GM23338 (cell line): ENCODE measurements around the gene SRGAP1.
"Not testable (repeated sequence)": the region's sequence is repeated elsewhere in the genome, so short reads cannot be mapped to it uniquely, and the experiment has no call there.

Experiments
- CREB1 ChIP-seq: fragments of 250-450 bp; sonication (Bioruptor Pico); IDR thresholded peaks from 2 replicates; pipeline ENCODE4 v1.5.0; 2020; ENCODE audit warnings: low read depth, mild to moderate bottlenecking, moderate library complexity
- EZH2 ChIP-seq: fragments of 200-600 bp; sonication (generic); IDR thresholded peaks from one replicate; pipeline ENCODE4 v1.8.0; 2017; ENCODE audit warnings: antibody characterized with exemption, mild to moderate bottlenecking, low read depth; ENCODE audit not compliant: unreplicated experiment
- EZH2phosphoT487 ChIP-seq: fragments of 200-600 bp; sonication (generic); IDR thresholded peaks from one replicate; pipeline ENCODE4 v1.8.1; 2018; ENCODE audit warnings: antibody characterized with exemption; ENCODE audit not compliant: unreplicated experiment
- JUNB ChIP-seq: IDR thresholded peaks from one replicate; pipeline ENCODE4 v1.6.1; 2016; ENCODE audit warnings: antibody characterized with exemption; ENCODE audit not compliant: unreplicated experiment
- POLR2AphosphoS5 ChIP-seq: IDR thresholded peaks from 2 replicates; pipeline ENCODE4 v1.6.1; 2016; ENCODE audit warnings: antibody characterized with exemption, low read depth
- ZNF331 ChIP-seq: fragments of 250-450 bp; sonication (Bioruptor Pico); IDR thresholded peaks from 2 replicates; pipeline ENCODE4 v1.5.0; 2020; ENCODE audit warnings: low read depth, mild to moderate bottlenecking, moderate library complexity
- TF ChIP-seq, protein P1 (sequence below), 2 experiments: fragments of 200-600 bp in 1 of 2; sonication (generic) in 1 of 2; conservative IDR thresholded peaks; 2 replicates each; pipeline versions ENCODE4 v1.5.1 to v1.6.1; 2016 to 2017; ENCODE audit warnings: antibody characterized with exemption in 2 of 2, low read depth in 2 of 2, mild to moderate bottlenecking in 2 of 2, moderate library complexity in 1 of 2
- TF ChIP-seq, protein P2 (sequence below): IDR thresholded peaks from one replicate; pipeline ENCODE4 v1.6.1; 2018; ENCODE audit warnings: antibody characterized with exemption; ENCODE audit not compliant: unreplicated experiment
- TF ChIP-seq, protein P3 (sequence below): fragments of 250-450 bp; sonication (Bioruptor Pico); IDR thresholded peaks from 2 replicates; pipeline ENCODE4 v1.5.0; 2020; ENCODE audit warnings: mild to moderate bottlenecking, moderate library complexity

DNA sequence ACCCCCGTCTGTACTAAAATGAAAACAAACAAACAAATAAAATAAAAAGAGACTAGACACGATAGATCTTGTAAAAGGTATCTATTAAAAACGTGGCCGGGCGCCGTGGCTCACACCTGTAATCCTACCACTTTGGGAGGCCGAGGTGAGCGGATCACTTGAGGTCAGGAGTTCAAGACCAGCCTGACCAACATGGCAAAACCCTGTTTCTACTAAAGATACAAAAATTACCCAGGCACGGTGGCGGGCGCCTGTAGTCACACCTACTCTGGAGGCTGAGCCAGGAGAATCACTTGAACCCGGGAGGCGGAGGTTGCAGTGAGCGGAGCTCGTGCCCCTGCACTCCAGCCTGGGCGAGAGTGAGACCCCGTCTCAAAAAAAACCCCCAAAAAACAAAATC is 1.8 kb upstream of the SRGAP1 start:
- TF ChIP-seq, protein P1, sequence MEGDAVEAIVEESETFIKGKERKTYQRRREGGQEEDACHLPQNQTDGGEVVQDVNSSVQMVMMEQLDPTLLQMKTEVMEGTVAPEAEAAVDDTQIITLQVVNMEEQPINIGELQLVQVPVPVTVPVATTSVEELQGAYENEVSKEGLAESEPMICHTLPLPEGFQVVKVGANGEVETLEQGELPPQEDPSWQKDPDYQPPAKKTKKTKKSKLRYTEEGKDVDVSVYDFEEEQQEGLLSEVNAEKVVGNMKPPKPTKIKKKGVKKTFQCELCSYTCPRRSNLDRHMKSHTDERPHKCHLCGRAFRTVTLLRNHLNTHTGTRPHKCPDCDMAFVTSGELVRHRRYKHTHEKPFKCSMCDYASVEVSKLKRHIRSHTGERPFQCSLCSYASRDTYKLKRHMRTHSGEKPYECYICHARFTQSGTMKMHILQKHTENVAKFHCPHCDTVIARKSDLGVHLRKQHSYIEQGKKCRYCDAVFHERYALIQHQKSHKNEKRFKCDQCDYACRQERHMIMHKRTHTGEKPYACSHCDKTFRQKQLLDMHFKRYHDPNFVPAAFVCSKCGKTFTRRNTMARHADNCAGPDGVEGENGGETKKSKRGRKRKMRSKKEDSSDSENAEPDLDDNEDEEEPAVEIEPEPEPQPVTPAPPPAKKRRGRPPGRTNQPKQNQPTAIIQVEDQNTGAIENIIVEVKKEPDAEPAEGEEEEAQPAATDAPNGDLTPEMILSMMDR (conservative IDR thresholded peaks at IDR 0.05; ENCODE audit: low read depth in 2 of 2) = not testable (repeated sequence)
- not testable (repeated sequence) for TF ChIP-seq EZH2; ZNF331 (CRISPR knock-in tag); POLR2AphosphoS5; EZH2phosphoT487; JUNB; CREB1 (CRISPR knock-in tag)
- TF ChIP-seq, protein P2, sequence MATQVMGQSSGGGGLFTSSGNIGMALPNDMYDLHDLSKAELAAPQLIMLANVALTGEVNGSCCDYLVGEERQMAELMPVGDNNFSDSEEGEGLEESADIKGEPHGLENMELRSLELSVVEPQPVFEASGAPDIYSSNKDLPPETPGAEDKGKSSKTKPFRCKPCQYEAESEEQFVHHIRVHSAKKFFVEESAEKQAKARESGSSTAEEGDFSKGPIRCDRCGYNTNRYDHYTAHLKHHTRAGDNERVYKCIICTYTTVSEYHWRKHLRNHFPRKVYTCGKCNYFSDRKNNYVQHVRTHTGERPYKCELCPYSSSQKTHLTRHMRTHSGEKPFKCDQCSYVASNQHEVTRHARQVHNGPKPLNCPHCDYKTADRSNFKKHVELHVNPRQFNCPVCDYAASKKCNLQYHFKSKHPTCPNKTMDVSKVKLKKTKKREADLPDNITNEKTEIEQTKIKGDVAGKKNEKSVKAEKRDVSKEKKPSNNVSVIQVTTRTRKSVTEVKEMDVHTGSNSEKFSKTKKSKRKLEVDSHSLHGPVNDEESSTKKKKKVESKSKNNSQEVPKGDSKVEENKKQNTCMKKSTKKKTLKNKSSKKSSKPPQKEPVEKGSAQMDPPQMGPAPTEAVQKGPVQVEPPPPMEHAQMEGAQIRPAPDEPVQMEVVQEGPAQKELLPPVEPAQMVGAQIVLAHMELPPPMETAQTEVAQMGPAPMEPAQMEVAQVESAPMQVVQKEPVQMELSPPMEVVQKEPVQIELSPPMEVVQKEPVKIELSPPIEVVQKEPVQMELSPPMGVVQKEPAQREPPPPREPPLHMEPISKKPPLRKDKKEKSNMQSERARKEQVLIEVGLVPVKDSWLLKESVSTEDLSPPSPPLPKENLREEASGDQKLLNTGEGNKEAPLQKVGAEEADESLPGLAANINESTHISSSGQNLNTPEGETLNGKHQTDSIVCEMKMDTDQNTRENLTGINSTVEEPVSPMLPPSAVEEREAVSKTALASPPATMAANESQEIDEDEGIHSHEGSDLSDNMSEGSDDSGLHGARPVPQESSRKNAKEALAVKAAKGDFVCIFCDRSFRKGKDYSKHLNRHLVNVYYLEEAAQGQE = not testable (repeated sequence)
- TF ChIP-seq, protein P3, sequence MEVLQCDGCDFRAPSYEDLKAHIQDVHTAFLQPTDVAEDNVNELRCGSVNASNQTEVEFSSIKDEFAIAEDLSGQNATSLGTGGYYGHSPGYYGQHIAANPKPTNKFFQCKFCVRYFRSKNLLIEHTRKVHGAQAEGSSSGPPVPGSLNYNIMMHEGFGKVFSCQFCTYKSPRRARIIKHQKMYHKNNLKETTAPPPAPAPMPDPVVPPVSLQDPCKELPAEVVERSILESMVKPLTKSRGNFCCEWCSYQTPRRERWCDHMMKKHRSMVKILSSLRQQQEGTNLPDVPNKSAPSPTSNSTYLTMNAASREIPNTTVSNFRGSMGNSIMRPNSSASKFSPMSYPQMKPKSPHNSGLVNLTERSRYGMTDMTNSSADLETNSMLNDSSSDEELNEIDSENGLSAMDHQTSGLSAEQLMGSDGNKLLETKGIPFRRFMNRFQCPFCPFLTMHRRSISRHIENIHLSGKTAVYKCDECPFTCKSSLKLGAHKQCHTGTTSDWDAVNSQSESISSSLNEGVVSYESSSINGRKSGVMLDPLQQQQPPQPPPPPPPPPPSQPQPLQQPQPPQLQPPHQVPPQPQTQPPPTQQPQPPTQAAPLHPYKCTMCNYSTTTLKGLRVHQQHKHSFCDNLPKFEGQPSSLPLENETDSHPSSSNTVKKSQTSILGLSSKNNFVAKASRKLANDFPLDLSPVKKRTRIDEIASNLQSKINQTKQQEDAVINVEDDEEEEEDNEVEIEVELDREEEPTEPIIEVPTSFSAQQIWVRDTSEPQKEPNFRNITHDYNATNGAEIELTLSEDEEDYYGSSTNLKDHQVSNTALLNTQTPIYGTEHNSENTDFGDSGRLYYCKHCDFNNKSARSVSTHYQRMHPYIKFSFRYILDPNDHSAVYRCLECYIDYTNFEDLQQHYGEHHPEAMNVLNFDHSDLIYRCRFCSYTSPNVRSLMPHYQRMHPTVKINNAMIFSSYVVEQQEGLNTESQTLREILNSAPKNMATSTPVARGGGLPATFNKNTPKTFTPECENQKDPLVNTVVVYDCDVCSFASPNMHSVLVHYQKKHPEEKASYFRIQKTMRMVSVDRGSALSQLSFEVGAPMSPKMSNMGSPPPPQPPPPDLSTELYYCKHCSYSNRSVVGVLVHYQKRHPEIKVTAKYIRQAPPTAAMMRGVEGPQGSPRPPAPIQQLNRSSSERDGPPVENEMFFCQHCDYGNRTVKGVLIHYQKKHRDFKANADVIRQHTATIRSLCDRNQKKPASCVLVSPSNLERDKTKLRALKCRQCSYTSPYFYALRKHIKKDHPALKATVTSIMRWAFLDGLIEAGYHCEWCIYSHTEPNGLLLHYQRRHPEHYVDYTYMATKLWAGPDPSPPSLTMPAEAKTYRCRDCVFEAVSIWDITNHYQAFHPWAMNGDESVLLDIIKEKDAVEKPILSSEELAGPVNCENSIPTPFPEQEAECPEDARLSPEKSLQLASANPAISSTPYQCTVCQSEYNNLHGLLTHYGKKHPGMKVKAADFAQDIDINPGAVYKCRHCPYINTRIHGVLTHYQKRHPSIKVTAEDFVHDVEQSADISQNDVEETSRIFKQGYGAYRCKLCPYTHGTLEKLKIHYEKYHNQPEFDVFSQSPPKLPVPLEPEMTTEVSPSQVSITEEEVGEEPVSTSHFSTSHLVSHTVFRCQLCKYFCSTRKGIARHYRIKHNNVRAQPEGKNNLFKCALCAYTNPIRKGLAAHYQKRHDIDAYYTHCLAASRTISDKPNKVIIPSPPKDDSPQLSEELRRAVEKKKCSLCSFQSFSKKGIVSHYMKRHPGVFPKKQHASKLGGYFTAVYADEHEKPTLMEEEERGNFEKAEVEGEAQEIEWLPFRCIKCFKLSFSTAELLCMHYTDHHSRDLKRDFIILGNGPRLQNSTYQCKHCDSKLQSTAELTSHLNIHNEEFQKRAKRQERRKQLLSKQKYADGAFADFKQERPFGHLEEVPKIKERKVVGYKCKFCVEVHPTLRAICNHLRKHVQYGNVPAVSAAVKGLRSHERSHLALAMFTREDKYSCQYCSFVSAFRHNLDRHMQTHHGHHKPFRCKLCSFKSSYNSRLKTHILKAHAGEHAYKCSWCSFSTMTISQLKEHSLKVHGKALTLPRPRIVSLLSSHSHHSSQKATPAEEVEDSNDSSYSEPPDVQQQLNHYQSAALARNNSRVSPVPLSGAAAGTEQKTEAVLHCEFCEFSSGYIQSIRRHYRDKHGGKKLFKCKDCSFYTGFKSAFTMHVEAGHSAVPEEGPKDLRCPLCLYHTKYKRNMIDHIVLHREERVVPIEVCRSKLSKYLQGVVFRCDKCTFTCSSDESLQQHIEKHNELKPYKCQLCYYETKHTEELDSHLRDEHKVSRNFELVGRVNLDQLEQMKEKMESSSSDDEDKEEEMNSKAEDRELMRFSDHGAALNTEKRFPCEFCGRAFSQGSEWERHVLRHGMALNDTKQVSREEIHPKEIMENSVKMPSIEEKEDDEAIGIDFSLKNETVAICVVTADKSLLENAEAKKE = not testable (repeated sequence)
